ENCODE results near the gene SYNE4. TPM values are rescaled to one million over a fixed set of nuclear protein-coding genes. Genes with fewer than 3 reads are reported as not detected.
"Not testable (repeated sequence)": the region's sequence is repeated elsewhere in the genome, so short reads cannot be mapped to it uniquely, and the experiment has no call there.

Gene SYNE4
- total RNA-seq, 4 donors from 2014 or later = 0.26 to 0.95 (median 0.57) TPM; not detected in 1

- WGBS, 2 donors = 25 to 28% methylated on average over 3 of the region's 3 CpGs
- H3K4me3 ChIP-seq = no peak overlapping the region
- DNase-seq = no peak
- TF ChIP-seq, protein P1, sequence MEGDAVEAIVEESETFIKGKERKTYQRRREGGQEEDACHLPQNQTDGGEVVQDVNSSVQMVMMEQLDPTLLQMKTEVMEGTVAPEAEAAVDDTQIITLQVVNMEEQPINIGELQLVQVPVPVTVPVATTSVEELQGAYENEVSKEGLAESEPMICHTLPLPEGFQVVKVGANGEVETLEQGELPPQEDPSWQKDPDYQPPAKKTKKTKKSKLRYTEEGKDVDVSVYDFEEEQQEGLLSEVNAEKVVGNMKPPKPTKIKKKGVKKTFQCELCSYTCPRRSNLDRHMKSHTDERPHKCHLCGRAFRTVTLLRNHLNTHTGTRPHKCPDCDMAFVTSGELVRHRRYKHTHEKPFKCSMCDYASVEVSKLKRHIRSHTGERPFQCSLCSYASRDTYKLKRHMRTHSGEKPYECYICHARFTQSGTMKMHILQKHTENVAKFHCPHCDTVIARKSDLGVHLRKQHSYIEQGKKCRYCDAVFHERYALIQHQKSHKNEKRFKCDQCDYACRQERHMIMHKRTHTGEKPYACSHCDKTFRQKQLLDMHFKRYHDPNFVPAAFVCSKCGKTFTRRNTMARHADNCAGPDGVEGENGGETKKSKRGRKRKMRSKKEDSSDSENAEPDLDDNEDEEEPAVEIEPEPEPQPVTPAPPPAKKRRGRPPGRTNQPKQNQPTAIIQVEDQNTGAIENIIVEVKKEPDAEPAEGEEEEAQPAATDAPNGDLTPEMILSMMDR (IDR thresholded peaks at IDR 0.05) = no peak
- no peak for TF ChIP-seq POLR2A (IDR thresholded peaks at IDR 0.05)
- peaks cover 0 to 28% (median 0%) of the 10 kb centered on the region in 3 donors for H3K4me1 ChIP-seq
- intact Hi-C loops (cut with DNase I) = no loop called here
- H3K36me3 ChIP-seq = peaks cover 0 to 26% (median 0%) of the 10 kb centered on the region in 3 donors
- H3K27ac ChIP-seq = peak overlapping the region; percentile 33 to 65 (median 48)
- no peaks in the 10 kb centered on the region for H3K27me3 ChIP-seq
- no peaks in the 10 kb centered on the region for H3K9me3 ChIP-seq
Measured at GRCh38 chr19:36041831-36042230, 33.2 kb upstream of the SYNE4 start.

GRCh38 chr19:36041092-36041491 lies 32.5 kb upstream of the SYNE4 start:
- intact Hi-C loops (cut with DNase I); H3K27me3 ChIP-seq; H3K4me3 ChIP-seq; DNase-seq; H3K9me3 ChIP-seq: not testable (repeated sequence)
- 81 to 88% methylated on average over 6 of the region's 6 CpGs for WGBS, 2 donors
- H3K4me1 ChIP-seq = peaks cover 0 to 28% (median 0%) of the 10 kb centered on the region in 3 donors
- H3K36me3 ChIP-seq = peaks cover 0 to 26% (median 0%) of the 10 kb centered on the region in 3 donors
- H3K27ac ChIP-seq = peak overlapping the region in 3 of 4 donors; percentile 33 to 65 (median 61)

DNA sequence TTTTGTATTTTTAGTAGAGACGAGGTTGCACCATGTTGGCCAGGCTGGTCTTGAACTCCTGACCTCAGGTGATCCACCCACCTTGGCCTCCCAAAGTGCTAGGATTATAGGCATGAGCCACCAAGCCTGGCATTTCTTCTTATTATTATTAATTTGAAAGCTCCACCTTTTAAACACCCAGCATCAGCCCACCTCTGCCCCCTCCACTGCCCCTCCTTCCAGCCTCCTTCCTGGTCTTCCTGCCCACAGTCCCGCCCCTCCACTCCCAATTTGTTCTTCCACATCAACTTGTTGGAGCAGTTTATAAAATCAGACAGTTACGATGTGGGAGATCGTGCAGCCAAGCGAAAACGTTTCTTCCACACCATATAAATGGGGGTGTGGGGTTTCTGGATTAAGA lies 31.9 kb upstream of the SYNE4 start:
- intact Hi-C loops (cut with DNase I) = no loop called here
- H3K27ac ChIP-seq = peak overlapping the region in 1 of 4 donors; percentile 61
- no peak overlapping the region for H3K4me3 ChIP-seq
- no peak for DNase-seq
- 80 to 84% methylated on average over 6 of the region's 6 CpGs for WGBS, 2 donors
- no peaks in the 10 kb centered on the region for H3K27me3 ChIP-seq
- H3K36me3 ChIP-seq = peaks cover 0 to 31% (median 0%) of the 10 kb centered on the region in 3 donors
- no peaks in the 10 kb centered on the region for H3K9me3 ChIP-seq
- H3K4me1 ChIP-seq = peaks cover 0 to 28% (median 0%) of the 10 kb centered on the region in 3 donors
- TF ChIP-seq, protein P1 (IDR thresholded peaks at IDR 0.05) = no peak
- no peak for TF ChIP-seq POLR2A (IDR thresholded peaks at IDR 0.05)

- H3K9me3 ChIP-seq = no peaks in the 10 kb centered on the region
- peak within 1 kb of the TSS; percentile 45 to 84 (median 78) for H3K27ac ChIP-seq
- WGBS, 2 donors = 11% methylated on average over 8 to 22 of the region's 51 CpGs
- peaks cover 0 to 29% (median 0%) of the 10 kb centered on the region in 3 donors for H3K36me3 ChIP-seq
- intact Hi-C loops (cut with DNase I) = no loop called here
- peak within 1 kb of the TSS; percentile 28 to 70 (median 56) for H3K4me3 ChIP-seq
- no peaks in the 10 kb centered on the region for H3K27me3 ChIP-seq
- DNase-seq = no peak
- H3K4me1 ChIP-seq = peaks cover 0 to 17% (median 12%) of the 10 kb centered on the region in 3 donors
- TF ChIP-seq, protein P1 (IDR thresholded peaks at IDR 0.05) = peak in 1 of 6 experiments; percentile 7
- TF ChIP-seq POLR2A (IDR thresholded peaks at IDR 0.05) = no peak
Measured at GRCh38 chr19:36032251-36033104, 23.9 kb upstream of the SYNE4 start, which contains the start of gene CLIP3. TSS of gene CLIP3 (minus strand) at chr19:36032873. CDS start at chr19:36032357, 516 bp downstream.

DNA sequence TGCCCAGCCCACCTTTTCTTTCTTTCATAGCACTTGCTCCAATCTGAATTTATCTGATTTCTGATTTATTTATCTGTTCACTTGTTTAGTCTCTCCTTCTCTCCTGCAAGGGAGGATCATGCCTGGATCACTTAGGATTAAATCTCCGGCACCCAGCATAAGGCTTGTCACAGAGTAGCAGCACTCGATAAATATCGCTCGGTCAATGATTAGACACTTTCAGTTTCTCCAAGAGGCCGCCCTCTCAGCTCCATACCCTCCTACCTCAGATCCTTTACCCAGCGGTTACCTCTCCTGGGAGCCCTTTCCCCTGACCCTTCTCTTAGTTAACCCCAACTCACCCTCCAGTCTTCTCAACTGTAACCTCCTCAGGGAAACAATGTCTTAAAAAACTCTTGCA lies 22.7 kb upstream of the SYNE4 start:
- Histone ChIP-seq H3K4me3 (no peak overlapping the region), H3K9me3 (no peaks in the 10 kb centered on the region), H3K27me3 (no peaks in the 10 kb centered on the region), H3K27ac (no peak overlapping the region), H3K36me3 (peaks cover 0 to 39% (median 4%) of the 10 kb centered on the region in 3 donors), H3K4me1 (peaks cover 0 to 17% (median 12%) of the 10 kb centered on the region in 3 donors)
- 83 to 88% methylated on average over 6 of the region's 6 CpGs for WGBS, 2 donors
- TF ChIP-seq, protein P1 (IDR thresholded peaks at IDR 0.05) = no peak
- no peak for TF ChIP-seq POLR2A (IDR thresholded peaks at IDR 0.05)
- intact Hi-C loops (cut with DNase I) = no loop called here
- DNase-seq = no peak
